Measurements from ENCODE around the gene JAML. TPM values are rescaled to one million over a fixed set of nuclear protein-coding genes. Genes with fewer than 3 reads are reported as not detected.

Gene JAML
- total and polyA plus RNA-seq, 9 of the 15 experiments (the other 6 are each of a cell fraction or from before 2014, with no cell fraction given) = 0.05 to 0.32 (median 0.22) TPM; not detected in 4

DNA sequence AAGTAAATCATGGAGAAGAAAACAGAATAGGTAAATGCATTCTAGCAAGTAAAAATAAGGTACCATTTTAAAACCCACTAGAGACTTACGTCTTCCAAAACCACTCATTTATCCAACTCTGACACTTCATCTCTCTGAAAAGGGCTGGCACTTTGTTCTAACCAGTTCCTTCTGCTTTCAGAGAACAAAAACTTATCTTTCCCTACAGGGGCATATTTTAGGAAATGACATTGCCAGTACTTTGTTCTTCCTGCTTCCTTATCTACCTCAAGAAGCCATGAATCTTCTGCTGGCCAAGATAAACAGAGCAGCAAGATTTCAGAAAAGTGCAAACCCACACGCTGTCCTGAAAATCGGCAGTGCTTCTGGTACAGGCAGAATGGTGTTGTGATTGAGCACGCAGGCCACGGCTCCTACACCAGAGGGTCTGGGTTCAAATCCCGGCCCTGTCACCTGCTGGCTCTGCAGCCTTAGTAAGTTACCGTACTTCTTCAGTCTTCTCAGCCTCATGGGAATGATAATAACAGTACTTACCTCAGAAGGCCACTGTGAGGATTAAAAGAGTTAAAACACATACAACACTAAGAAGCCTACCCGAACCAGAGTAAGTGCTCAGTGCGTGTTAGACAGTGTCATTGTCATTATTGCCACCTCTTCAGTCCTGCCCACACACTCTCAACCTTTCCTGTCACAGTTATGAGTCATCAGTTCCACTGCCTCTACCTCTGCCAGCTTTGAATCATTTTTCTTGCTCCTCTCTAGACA lies 16.4 kb upstream of the JAML start (continued):
- TF ChIP-seq, protein P1, sequence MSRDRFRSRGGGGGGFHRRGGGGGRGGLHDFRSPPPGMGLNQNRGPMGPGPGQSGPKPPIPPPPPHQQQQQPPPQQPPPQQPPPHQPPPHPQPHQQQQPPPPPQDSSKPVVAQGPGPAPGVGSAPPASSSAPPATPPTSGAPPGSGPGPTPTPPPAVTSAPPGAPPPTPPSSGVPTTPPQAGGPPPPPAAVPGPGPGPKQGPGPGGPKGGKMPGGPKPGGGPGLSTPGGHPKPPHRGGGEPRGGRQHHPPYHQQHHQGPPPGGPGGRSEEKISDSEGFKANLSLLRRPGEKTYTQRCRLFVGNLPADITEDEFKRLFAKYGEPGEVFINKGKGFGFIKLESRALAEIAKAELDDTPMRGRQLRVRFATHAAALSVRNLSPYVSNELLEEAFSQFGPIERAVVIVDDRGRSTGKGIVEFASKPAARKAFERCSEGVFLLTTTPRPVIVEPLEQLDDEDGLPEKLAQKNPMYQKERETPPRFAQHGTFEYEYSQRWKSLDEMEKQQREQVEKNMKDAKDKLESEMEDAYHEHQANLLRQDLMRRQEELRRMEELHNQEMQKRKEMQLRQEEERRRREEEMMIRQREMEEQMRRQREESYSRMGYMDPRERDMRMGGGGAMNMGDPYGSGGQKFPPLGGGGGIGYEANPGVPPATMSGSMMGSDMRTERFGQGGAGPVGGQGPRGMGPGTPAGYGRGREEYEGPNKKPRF (IDR thresholded peaks at IDR 0.05; ENCODE audit: low read depth, low read length) = no peak
- TF ChIP-seq ZNF3 (CRISPR knock-in tag; IDR thresholded peaks at IDR 0.05) (no peak), SMARCC2 (IDR thresholded peaks at IDR 0.05; ENCODE audit: low read depth) (peak; percentile 95), NCOA6 (IDR thresholded peaks at IDR 0.05) (no peak), CSDE1 (IDR thresholded peaks at IDR 0.05) (no peak), TBP (optimal IDR thresholded peaks at IDR 0.05; ENCODE audit: low read depth, low read length) (peak; percentile 37), ZC3H11A (IDR thresholded peaks at IDR 0.05; ENCODE audit: low read depth, low read length) (peak; percentile 75; the same call in 1 of the 2 replicates), ZNF324 (CRISPR knock-in tag; IDR thresholded peaks at IDR 0.05) (no peak), ZNF717 (CRISPR knock-in tag; IDR thresholded peaks at IDR 0.05) (no peak), SMARCE1 (IDR thresholded peaks at IDR 0.05) (peak; percentile 97), MXI1 (IDR thresholded peaks at IDR 0.05; ENCODE audit: low read depth, low read length) (no peak), TAF7 (tag; IDR thresholded peaks at IDR 0.05) (no peak), NR1H2 (CRISPR knock-in tag; IDR thresholded peaks at IDR 0.05) (no peak), ZNF75A (CRISPR knock-in tag; IDR thresholded peaks at IDR 0.05) (no peak), KDM4B (IDR thresholded peaks at IDR 0.05; ENCODE audit: borderline replicate concordance in 2 of 2, low read depth in 1 of 2) (no peak), NCOA2 (IDR thresholded peaks at IDR 0.05; ENCODE audit: partially characterized antibody in 2 of 2) (peak in 1 of 2 experiments; percentile 47)
- TF ChIP-seq, protein P2, sequence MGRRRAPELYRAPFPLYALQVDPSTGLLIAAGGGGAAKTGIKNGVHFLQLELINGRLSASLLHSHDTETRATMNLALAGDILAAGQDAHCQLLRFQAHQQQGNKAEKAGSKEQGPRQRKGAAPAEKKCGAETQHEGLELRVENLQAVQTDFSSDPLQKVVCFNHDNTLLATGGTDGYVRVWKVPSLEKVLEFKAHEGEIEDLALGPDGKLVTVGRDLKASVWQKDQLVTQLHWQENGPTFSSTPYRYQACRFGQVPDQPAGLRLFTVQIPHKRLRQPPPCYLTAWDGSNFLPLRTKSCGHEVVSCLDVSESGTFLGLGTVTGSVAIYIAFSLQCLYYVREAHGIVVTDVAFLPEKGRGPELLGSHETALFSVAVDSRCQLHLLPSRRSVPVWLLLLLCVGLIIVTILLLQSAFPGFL (CRISPR knock-in tag; IDR thresholded peaks at IDR 0.05) = no peak
- TF ChIP-seq, protein P3, sequence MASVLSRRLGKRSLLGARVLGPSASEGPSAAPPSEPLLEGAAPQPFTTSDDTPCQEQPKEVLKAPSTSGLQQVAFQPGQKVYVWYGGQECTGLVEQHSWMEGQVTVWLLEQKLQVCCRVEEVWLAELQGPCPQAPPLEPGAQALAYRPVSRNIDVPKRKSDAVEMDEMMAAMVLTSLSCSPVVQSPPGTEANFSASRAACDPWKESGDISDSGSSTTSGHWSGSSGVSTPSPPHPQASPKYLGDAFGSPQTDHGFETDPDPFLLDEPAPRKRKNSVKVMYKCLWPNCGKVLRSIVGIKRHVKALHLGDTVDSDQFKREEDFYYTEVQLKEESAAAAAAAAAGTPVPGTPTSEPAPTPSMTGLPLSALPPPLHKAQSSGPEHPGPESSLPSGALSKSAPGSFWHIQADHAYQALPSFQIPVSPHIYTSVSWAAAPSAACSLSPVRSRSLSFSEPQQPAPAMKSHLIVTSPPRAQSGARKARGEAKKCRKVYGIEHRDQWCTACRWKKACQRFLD (CRISPR knock-in tag; IDR thresholded peaks at IDR 0.05) = peak; percentile 66; the same call in 1 of the 2 replicates
- TF ChIP-seq, protein P4, sequence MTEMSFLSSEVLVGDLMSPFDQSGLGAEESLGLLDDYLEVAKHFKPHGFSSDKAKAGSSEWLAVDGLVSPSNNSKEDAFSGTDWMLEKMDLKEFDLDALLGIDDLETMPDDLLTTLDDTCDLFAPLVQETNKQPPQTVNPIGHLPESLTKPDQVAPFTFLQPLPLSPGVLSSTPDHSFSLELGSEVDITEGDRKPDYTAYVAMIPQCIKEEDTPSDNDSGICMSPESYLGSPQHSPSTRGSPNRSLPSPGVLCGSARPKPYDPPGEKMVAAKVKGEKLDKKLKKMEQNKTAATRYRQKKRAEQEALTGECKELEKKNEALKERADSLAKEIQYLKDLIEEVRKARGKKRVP (CRISPR knock-in tag; IDR thresholded peaks at IDR 0.05) = peak; percentile 9; the same call in 1 of the 2 replicates
- TF ChIP-seq, protein P5, sequence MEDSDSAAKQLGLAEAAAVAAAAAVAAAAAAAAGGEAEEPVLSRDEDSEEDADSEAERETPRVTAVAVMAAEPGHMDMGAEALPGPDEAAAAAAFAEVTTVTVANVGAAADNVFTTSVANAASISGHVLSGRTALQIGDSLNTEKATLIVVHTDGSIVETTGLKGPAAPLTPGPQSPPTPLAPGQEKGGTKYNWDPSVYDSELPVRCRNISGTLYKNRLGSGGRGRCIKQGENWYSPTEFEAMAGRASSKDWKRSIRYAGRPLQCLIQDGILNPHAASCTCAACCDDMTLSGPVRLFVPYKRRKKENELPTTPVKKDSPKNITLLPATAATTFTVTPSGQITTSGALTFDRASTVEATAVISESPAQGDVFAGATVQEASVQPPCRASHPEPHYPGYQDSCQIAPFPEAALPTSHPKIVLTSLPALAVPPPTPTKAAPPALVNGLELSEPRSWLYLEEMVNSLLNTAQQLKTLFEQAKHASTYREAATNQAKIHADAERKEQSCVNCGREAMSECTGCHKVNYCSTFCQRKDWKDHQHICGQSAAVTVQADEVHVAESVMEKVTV (CRISPR knock-in tag; IDR thresholded peaks at IDR 0.05) = no peak
